Measurements from ENCODE around the gene PKDCC. TPM values are rescaled to one million over a fixed set of nuclear protein-coding genes. Genes with fewer than 3 reads are reported as not detected.

PKDCC gene
- total RNA-seq, 4 donors from 2014 or later, result 80.7 to 150 (median 117) TPM

- TF ChIP-seq CTCF (IDR thresholded peaks at IDR 0.05; ENCODE audit: low read depth), result no peak
Measured at GRCh38 chr2:42086500-42086953, 38.7 kb downstream of the PKDCC start.

GRCh38 chr2:42087137-42087856 lies 39.5 kb downstream of the PKDCC start:
- no peak for TF ChIP-seq CTCF (IDR thresholded peaks at IDR 0.05; ENCODE audit: low read depth)

- TF ChIP-seq CTCF (IDR thresholded peaks at IDR 0.05; ENCODE audit: low read depth), result no peak
Measured at GRCh38 chr2:42087857-42088195, 40.0 kb downstream of the PKDCC start.

- no peak for TF ChIP-seq CTCF (IDR thresholded peaks at IDR 0.05; ENCODE audit: low read depth)
Measured at GRCh38 chr2:42089340-42089925, 41.6 kb downstream of the PKDCC start.

GRCh38 chr2:42090216-42090615 lies 42.4 kb downstream of the PKDCC start:
- no peak for TF ChIP-seq CTCF (IDR thresholded peaks at IDR 0.05; ENCODE audit: low read depth)

GRCh38 chr2:42091671-42092070 lies 43.9 kb downstream of the PKDCC start:
- no peak for TF ChIP-seq CTCF (IDR thresholded peaks at IDR 0.05; ENCODE audit: low read depth)

- TF ChIP-seq CTCF (IDR thresholded peaks at IDR 0.05; ENCODE audit: low read depth), result no peak
Measured at GRCh38 chr2:42092084-42092996, 44.5 kb downstream of the PKDCC start.
